CD14-positive monocyte (primary cell): ENCODE data around the gene MYO16. TPM values are rescaled to one million over a fixed set of nuclear protein-coding genes. Genes with fewer than 3 reads are reported as not detected.

ENCODE experiments used
- DNase-seq, 3 donors: peaks; one replicate each; pipeline ENCODE4 v3.0.0-alpha.2; 2011 to 2022
- H2AFZ ChIP-seq: 2 replicates; pipeline ENCODE4 v1.6.0; 2012; ENCODE audit warnings: mild to moderate bottlenecking, low read depth, low read length, inconsistent platforms; ENCODE audit not compliant: insufficient read depth, poor library complexity, severe bottlenecking
- H3K27ac ChIP-seq, 2 donors: 1 replicate in 1 of 2; 2 replicates in 1 of 2; pipeline ENCODE4 v1.5.1; 2012 to 2013; ENCODE audit warnings: low read length in 2 of 2, control low read depth in 1 of 2, inconsistent platforms in 1 of 2, low read depth in 1 of 2, mild to moderate bottlenecking in 1 of 2
- H3K27me3 ChIP-seq, 2 donors: one replicate each; pipeline versions ENCODE4 v1.6.0 to v1.6.1; 2011 to 2013; ENCODE audit warnings: low read length in 2 of 2; ENCODE audit not compliant: control insufficient read depth in 2 of 2, insufficient read depth in 2 of 2
- H3K36me3 ChIP-seq, 2 donors: replicated peaks in 1 of 2; 1 replicate in 1 of 2; 2 replicates in 1 of 2; pipeline versions ENCODE4 v1.5.1 to v1.6.1; 2012 to 2013; ENCODE audit warnings: low read length in 2 of 2, control low read depth in 1 of 2, inconsistent platforms in 1 of 2, mild to moderate bottlenecking in 1 of 2; ENCODE audit not compliant: insufficient read depth in 2 of 2, control insufficient read depth in 1 of 2
- H3K4me1 ChIP-seq, 2 donors: 1 replicate in 1 of 2; 2 replicates in 1 of 2; pipeline versions ENCODE4 v1.5.1 to v1.6.1; 2012 to 2013; ENCODE audit warnings: low read length in 2 of 2, control low read depth in 1 of 2, inconsistent platforms in 1 of 2, mild to moderate bottlenecking in 1 of 2, moderate library complexity in 1 of 2; ENCODE audit not compliant: insufficient read depth in 2 of 2, control insufficient read depth in 1 of 2
- H3K4me2 ChIP-seq: replicated peaks from 2 replicates; pipeline ENCODE3; 2012; ENCODE audit warnings: low read length, moderate library complexity, mild to moderate bottlenecking; ENCODE audit not compliant: poor library complexity, severe bottlenecking; ENCODE audit errors: extremely low read depth
- H3K4me3 ChIP-seq, 3 experiments: fragments of 200-600 bp in 1 of 3; sonication (generic) in 1 of 3; replicated peaks in 1 of 3; 1 replicate in 2 of 3; 2 replicates in 1 of 3; pipeline ENCODE4 v1.5.1; 2011 to 2013; ENCODE audit warnings: low read length in 3 of 3, mild to moderate bottlenecking in 3 of 3, control low read depth in 2 of 3, low read depth in 2 of 3, inconsistent platforms in 1 of 3, moderate library complexity in 1 of 3
- H3K79me2 ChIP-seq: 2 replicates; pipeline ENCODE4 v1.6.0; 2012; ENCODE audit warnings: mild to moderate bottlenecking, control low read depth, inconsistent platforms, low read length, moderate library complexity; ENCODE audit not compliant: insufficient read depth
- H3K9ac ChIP-seq: 2 replicates; pipeline ENCODE4 v1.6.0; 2017; ENCODE audit warnings: low read length, mild to moderate bottlenecking; ENCODE audit not compliant: insufficient read depth, poor library complexity, severe bottlenecking
- H3K9me3 ChIP-seq, 2 donors: replicated peaks in 1 of 2; 1 replicate in 1 of 2; 2 replicates in 1 of 2; pipeline versions ENCODE4 v1.5.1 to v1.6.1; 2012 to 2013; ENCODE audit warnings: low read length in 2 of 2, control low read depth in 1 of 2; ENCODE audit not compliant: control insufficient read depth in 1 of 2, insufficient read depth in 1 of 2
- H4K20me1 ChIP-seq: 2 replicates; pipeline ENCODE4 v1.6.0; 2012; ENCODE audit warnings: mild to moderate bottlenecking, low read length, control low read depth, moderate library complexity; ENCODE audit not compliant: insufficient read depth
- H3K27ac Mint-ChIP-seq, 7 donors: one replicate each; pipeline ENCODE4 v1.8.0; 2020; ENCODE audit warnings: mild to moderate bottlenecking in 7 of 7, mixed read lengths in 7 of 7, moderate library complexity in 6 of 7, inconsistent platforms in 2 of 7
- H3K27me3 Mint-ChIP-seq, 3 donors: one replicate each; pipeline ENCODE4 v1.8.0; 2021 to 2022; ENCODE audit warnings: low read depth in 3 of 3, mild to moderate bottlenecking in 3 of 3, mixed read lengths in 3 of 3, moderate library complexity in 3 of 3, inconsistent platforms in 1 of 3
- H3K36me3 Mint-ChIP-seq, 2 donors: one replicate each; pipeline ENCODE4 v1.8.0; 2020; ENCODE audit warnings: mixed read lengths in 2 of 2, inconsistent platforms in 1 of 2, mild to moderate bottlenecking in 1 of 2
- H3K4me1 Mint-ChIP-seq: one replicate; pipeline ENCODE4 v1.8.0; 2020; ENCODE audit warnings: mild to moderate bottlenecking, mixed read lengths
- H3K4me3 Mint-ChIP-seq, 2 donors: one replicate each; pipeline ENCODE4 v1.8.0; 2020; ENCODE audit warnings: mild to moderate bottlenecking in 2 of 2, mixed read lengths in 2 of 2, moderate library complexity in 1 of 2
- H3K9me3 Mint-ChIP-seq, 7 donors: one replicate each; pipeline ENCODE4 v1.8.0; 2020 to 2022; ENCODE audit warnings: mixed read lengths in 7 of 7, mild to moderate bottlenecking in 6 of 7, moderate library complexity in 6 of 7, inconsistent platforms in 2 of 7
- WGBS: methylation state at CpG from one replicate; pipeline ENCODE4 v1.1.5; 2013; ENCODE audit warnings: missing lambda C conversion rate; ENCODE audit not compliant: insufficient coverage; 5-methylcytosine and 5-hydroxymethylcytosine counted together
- intact Hi-C, 2 donors: fragments of 100-400 bp; cut with micrococcal nuclease; formaldehyde crosslinking; loops; one replicate each; pipeline versions ENCODE4 v1.15.0 to v1.15.1; 2023
- polyA plus RNA-seq, 3 donors: library from polyadenylated mRNA; depleted of rRNA in 1 of 3; unstranded in 2 of 3; stranded (reverse) in 1 of 3; fragments of 300-500 nt in 2 of 3; fragments of >200 nt in 1 of 3; fragmentation: Illumina TruSeq in 2 of 3; gene quantifications; 1 replicate in 2 of 3; 2 replicates in 1 of 3; pipeline ENCODE4 v1.2.3, GENCODE V29; 2012 to 2021
- TF ChIP-seq, protein P1 (sequence below): fragments of 200-600 bp; IDR thresholded peaks from one replicate; pipeline ENCODE4 v1.8.0; 2022; ENCODE audit warnings: antibody characterized with exemption, mild to moderate bottlenecking

The MYO16 gene
- polyA plus RNA-seq, 3 donors, result not detected

DNA sequence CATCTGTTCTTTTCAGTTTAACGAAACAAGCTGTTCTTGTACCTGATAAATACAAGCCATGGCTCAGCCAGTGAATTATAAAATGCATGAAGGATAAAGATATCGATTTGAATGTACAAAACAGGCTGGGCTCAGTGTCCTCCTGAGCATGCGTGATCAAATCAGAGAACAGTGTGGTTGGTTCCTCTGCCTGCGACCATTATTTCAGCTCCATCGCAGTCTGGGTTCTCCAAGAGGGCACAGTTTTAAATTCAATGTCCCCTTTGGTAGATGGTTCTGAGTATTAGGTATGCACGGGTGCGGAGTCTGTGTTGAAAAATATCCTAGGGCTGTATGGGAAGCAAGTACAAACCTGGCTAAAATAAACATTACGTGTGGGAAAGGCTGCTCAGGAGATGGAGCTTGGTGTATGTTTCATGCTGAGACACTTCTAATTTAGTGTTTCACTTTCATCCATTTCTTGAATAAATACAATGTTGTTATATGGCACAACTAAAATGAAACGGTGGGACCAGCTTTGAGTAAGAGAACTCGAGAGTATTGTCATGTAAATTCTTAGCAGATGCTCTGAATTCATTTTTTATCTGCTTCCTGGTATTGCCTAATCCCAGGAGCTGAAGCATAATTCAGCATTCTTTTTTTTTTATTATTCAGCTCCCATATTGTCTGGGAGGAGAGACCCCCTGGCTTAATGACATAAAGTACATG is 458.7 kb downstream of the MYO16 start:
- no peak for DNase-seq
- Mint-ChIP-seq H3K27ac (no peak overlapping the region), H3K36me3 (no peaks in the 10 kb centered on the region), H3K27me3 (peaks cover 0 to 8% (median 2%) of the 10 kb centered on the region in 3 donors), H3K4me3 (no peak overlapping the region), H3K4me1 (peaks cover 6% of the 10 kb centered on the region), H3K9me3 (peaks cover 0 to 6% (median 3%) of the 10 kb centered on the region in 7 donors)
- no peak overlapping the region for H3K4me3 ChIP-seq
- H2AFZ ChIP-seq, result no peak overlapping the region
- H3K36me3 ChIP-seq, result no peaks in the 10 kb centered on the region
- no peaks in the 10 kb centered on the region for H3K4me1 ChIP-seq
- H3K4me2 ChIP-seq, result no peak overlapping the region
- no peaks in the 10 kb centered on the region for H3K27me3 ChIP-seq
- no peak overlapping the region for H3K9ac ChIP-seq
- H3K79me2 ChIP-seq, result no peaks in the 10 kb centered on the region
- no peak overlapping the region for H3K27ac ChIP-seq
- TF ChIP-seq, protein P1, sequence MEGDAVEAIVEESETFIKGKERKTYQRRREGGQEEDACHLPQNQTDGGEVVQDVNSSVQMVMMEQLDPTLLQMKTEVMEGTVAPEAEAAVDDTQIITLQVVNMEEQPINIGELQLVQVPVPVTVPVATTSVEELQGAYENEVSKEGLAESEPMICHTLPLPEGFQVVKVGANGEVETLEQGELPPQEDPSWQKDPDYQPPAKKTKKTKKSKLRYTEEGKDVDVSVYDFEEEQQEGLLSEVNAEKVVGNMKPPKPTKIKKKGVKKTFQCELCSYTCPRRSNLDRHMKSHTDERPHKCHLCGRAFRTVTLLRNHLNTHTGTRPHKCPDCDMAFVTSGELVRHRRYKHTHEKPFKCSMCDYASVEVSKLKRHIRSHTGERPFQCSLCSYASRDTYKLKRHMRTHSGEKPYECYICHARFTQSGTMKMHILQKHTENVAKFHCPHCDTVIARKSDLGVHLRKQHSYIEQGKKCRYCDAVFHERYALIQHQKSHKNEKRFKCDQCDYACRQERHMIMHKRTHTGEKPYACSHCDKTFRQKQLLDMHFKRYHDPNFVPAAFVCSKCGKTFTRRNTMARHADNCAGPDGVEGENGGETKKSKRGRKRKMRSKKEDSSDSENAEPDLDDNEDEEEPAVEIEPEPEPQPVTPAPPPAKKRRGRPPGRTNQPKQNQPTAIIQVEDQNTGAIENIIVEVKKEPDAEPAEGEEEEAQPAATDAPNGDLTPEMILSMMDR, result no peak
- intact Hi-C loops, result no loop called here
- WGBS, result 100% methylated on average over 4 of the region's 10 CpGs
- no peaks in the 10 kb centered on the region for H3K9me3 ChIP-seq
- no peaks in the 10 kb centered on the region for H4K20me1 ChIP-seq

DNA sequence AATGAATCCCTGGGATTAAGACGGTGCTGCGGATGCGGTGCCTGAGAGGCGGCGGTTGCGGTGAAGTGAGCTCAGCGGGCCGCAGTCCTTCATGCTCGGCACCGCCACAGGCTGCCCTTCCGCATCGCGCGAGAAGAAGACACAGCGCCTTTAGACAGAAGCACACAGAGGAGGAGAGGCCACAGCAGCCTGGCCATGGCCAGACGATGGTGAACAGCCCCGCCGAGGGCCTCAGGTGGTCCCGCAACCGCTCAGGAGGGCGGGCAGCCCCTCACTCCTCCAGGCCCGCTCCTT is 459.2 kb downstream of the MYO16 start:
- no peak overlapping the region for H3K27ac ChIP-seq
- H3K27me3 ChIP-seq, result no peaks in the 10 kb centered on the region
- DNase-seq, result no peak
- H3K4me1 Mint-ChIP-seq, result peaks cover 9% of the 10 kb centered on the region
- 95% methylated on average over 20 of the region's 22 CpGs for WGBS
- H2AFZ ChIP-seq, result no peak overlapping the region
- H3K9me3 ChIP-seq, result no peaks in the 10 kb centered on the region
- H3K36me3 Mint-ChIP-seq, result no peaks in the 10 kb centered on the region
- H4K20me1 ChIP-seq, result no peaks in the 10 kb centered on the region
- H3K27me3 Mint-ChIP-seq, result peaks cover 0 to 8% (median 2%) of the 10 kb centered on the region in 3 donors
- no peak overlapping the region for H3K27ac Mint-ChIP-seq
- TF ChIP-seq, protein P1, result no peak
- no peak overlapping the region for H3K4me3 ChIP-seq
- no peaks in the 10 kb centered on the region for H3K36me3 ChIP-seq
- no peak overlapping the region for H3K4me2 ChIP-seq
- H3K79me2 ChIP-seq, result no peaks in the 10 kb centered on the region
- H3K4me1 ChIP-seq, result no peaks in the 10 kb centered on the region
- intact Hi-C loops, result no loop called here
- no peak overlapping the region for H3K4me3 Mint-ChIP-seq
- peaks cover 0 to 6% (median 3%) of the 10 kb centered on the region in 7 donors for H3K9me3 Mint-ChIP-seq
- no peak overlapping the region for H3K9ac ChIP-seq
